ENCODE results near the gene SLC1A1. TPM values are rescaled to one million over a fixed set of nuclear protein-coding genes. Genes with fewer than 3 reads are reported as not detected.

Gene SLC1A1
- total RNA-seq (2014; rRNA removed; shearing (Covaris generic)) (not detected in 2 replicates), total RNA-seq (2022) (not detected in 2 replicates), Bru-seq, nascent RNA (not detected), BruChase-seq, experiment 1, labeled RNA remaining after a 6-hour chase (percentile 3 among the genes with signal in this experiment), BruChase-seq, experiment 2, labeled RNA remaining after a 2-hour chase (percentile 2 among the genes with signal in this experiment)
- long read RNA-seq, result 0 reads

DNA sequence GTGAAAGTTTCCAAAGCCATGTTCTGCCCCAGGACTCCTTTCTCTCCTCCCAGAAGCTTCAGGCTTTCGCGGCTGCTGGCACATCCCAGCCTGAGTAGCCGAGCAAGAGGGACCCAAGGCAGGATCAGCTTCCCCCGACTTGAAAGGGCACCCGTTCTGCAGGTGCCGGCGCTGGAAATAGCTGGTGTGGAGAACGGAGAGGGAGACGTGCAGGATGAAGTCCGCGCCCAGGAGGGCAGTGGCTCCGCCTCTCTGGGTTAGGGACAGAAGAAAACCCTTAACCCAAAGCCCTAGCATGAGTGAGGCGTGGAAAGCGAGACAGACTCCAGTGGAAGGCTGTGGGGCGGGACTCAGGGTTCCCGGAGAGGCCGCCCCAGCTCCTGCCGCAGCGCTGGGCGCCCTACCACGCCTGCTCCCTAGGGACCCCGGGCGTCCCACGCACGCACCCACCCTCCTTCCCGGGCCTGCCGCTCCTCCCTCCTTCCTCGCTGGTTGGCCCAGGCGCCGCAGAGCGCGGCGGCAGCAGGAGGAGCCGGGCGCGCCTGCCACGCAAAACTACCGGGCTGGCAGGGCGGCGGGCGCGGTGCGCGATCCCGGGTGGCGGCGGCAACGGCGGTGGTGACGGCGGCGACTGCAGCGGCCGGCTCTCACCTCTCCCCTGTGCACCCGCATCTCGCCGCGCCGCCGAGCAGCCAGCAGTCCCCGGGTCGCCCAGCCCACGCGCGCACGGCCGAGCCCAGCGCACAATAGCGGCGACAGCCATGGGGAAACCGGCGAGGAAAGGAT, at the start of gene SLC1A1:
TSS of gene SLC1A1 (plus strand) at position 550 of the 786 bp plus-strand sequence. CDS start at position 762, 212 bp downstream.
- Histone ChIP-seq H3K9me2 (ENCODE audit: insufficient read depth, low read length) (no peaks in the 10 kb centered on the region), H3K4me1 (ENCODE audit: insufficient read depth, low read length, poor library complexity, severe bottlenecking) (no peaks in the 10 kb centered on the region), H3K27ac (ENCODE audit: low read depth, low read length, poor library complexity, severe bottlenecking) (no peak within 1 kb of the TSS), H3K79me2 (ENCODE audit: insufficient read depth, low read depth, low read length) (no peaks in the 10 kb centered on the region), H3K4me2 (ENCODE audit: low read length) (no peak within 1 kb of the TSS), H4K20me1 (ENCODE audit: insufficient read depth, low read length) (no peaks in the 10 kb centered on the region), H2AFZ (ENCODE audit: low read length) (no peak within 1 kb of the TSS), H3K9me3 (ENCODE audit: low read length) (no peaks in the 10 kb centered on the region), H3K36me3 (ENCODE audit: insufficient read depth, low read length) (no peaks in the 10 kb centered on the region), H3K4me3 (ENCODE audit: low read depth, low read length, poor library complexity, severe bottlenecking) (no peak within 1 kb of the TSS)
- POLR2A ChIA-PET, result interaction anchor here (1.3 kb wide), 1 partner anchor 11 kb away, joined by 3 read pairs; no protein-coding TSS in a partner anchor
- no TSS peak for BruUV-seq (replicated peaks)
- intact Hi-C loops (cut with micrococcal nuclease; ENCODE audit: unreplicated experiment), result no loop called here
- TF ChIP-seq, protein P1, sequence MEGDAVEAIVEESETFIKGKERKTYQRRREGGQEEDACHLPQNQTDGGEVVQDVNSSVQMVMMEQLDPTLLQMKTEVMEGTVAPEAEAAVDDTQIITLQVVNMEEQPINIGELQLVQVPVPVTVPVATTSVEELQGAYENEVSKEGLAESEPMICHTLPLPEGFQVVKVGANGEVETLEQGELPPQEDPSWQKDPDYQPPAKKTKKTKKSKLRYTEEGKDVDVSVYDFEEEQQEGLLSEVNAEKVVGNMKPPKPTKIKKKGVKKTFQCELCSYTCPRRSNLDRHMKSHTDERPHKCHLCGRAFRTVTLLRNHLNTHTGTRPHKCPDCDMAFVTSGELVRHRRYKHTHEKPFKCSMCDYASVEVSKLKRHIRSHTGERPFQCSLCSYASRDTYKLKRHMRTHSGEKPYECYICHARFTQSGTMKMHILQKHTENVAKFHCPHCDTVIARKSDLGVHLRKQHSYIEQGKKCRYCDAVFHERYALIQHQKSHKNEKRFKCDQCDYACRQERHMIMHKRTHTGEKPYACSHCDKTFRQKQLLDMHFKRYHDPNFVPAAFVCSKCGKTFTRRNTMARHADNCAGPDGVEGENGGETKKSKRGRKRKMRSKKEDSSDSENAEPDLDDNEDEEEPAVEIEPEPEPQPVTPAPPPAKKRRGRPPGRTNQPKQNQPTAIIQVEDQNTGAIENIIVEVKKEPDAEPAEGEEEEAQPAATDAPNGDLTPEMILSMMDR (conservative IDR thresholded peaks at IDR 0.05; ENCODE audit: low read length), result no peak
- no peak for DNase-seq (ENCODE audit: low spot score)
- CTCF ChIA-PET (ENCODE audit: unreplicated experiment), result no interaction called here

DNA sequence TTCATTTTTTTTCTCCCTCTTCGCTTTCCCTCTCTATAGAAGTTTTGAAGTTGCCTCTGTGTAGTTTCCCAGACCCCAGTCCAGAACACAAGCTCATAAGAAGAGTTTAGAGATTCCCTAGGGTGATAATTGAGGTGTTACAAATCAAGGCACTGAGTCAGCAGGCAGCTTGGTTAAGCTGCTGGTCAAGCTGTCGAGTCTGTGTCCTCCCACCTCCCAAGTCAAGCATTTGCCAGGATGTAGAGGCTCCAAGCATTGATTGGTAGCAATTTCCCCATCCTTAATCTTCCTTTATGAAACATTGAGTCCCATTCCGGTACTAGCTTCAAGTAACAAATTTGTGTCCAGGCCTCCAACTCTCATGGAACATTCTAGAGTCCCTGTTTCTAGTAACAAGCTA, 47.5 kb upstream of the SLC1A1 start:
- no peaks in the 10 kb centered on the region for H3K79me2 ChIP-seq (ENCODE audit: insufficient read depth, low read depth, low read length)
- no peaks in the 10 kb centered on the region for H3K4me1 ChIP-seq (ENCODE audit: insufficient read depth, low read length, poor library complexity, severe bottlenecking)
- ChIA-PET CTCF (ENCODE audit: unreplicated experiment) (no interaction called here), POLR2A (interaction anchor here (0.7 kb wide), 1 partner anchor 18 kb away, joined by 3 read pairs; no protein-coding TSS in a partner anchor)
- H2AFZ ChIP-seq (ENCODE audit: low read length), result no peak overlapping the region
- no peaks in the 10 kb centered on the region for H3K36me3 ChIP-seq (ENCODE audit: insufficient read depth, low read length)
- no peak overlapping the region for H3K4me2 ChIP-seq (ENCODE audit: low read length)
- no peaks in the 10 kb centered on the region for H3K9me3 ChIP-seq (ENCODE audit: low read length)
- H3K4me3 ChIP-seq (ENCODE audit: low read depth, low read length, poor library complexity, severe bottlenecking), result no peak overlapping the region
- no peak for TF ChIP-seq EZH2phosphoT487 (IDR thresholded peaks at IDR 0.05; ENCODE audit: borderline replicate concordance, low read depth, low read length)
- TF ChIP-seq, protein P1 (conservative IDR thresholded peaks at IDR 0.05; ENCODE audit: low read length), result no peak
- no TSS peak for BruUV-seq (replicated peaks)
- H3K9me2 ChIP-seq (ENCODE audit: insufficient read depth, low read length), result no peaks in the 10 kb centered on the region
- no peak for DNase-seq (ENCODE audit: low spot score)
- intact Hi-C loops (cut with micrococcal nuclease; ENCODE audit: unreplicated experiment), result no loop called here
- no peaks in the 10 kb centered on the region for H4K20me1 ChIP-seq (ENCODE audit: insufficient read depth, low read length)
- no peak overlapping the region for H3K27ac ChIP-seq (ENCODE audit: low read depth, low read length, poor library complexity, severe bottlenecking)

DNA sequence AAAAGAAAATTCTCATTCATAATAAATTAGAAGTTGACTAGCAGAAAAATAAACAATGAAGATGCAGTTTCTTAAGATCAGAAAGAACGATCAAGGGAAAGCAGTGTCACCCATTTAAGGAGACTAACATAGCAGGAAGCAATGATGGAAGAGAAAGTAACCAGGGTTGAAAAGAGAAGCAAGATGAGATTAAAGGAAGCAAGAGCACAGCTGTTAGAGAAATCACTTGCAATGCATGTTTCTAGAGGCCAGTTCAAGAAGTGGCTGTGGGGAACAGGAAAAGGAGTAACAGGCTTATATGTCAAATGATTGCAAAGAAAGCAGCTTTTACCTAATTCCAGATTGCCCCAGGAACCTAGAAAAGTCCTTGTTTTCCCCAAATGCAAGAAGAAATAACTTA, 46.8 kb upstream of the SLC1A1 start:
- no TSS peak for BruUV-seq (replicated peaks)
- Histone ChIP-seq H2AFZ (ENCODE audit: low read length) (no peak overlapping the region), H4K20me1 (ENCODE audit: insufficient read depth, low read length) (no peaks in the 10 kb centered on the region), H3K4me2 (ENCODE audit: low read length) (no peak overlapping the region), H3K36me3 (ENCODE audit: insufficient read depth, low read length) (no peaks in the 10 kb centered on the region), H3K9me2 (ENCODE audit: insufficient read depth, low read length) (no peaks in the 10 kb centered on the region), H3K4me1 (ENCODE audit: insufficient read depth, low read length, poor library complexity, severe bottlenecking) (no peaks in the 10 kb centered on the region), H3K27ac (ENCODE audit: low read depth, low read length, poor library complexity, severe bottlenecking) (no peak overlapping the region), H3K79me2 (ENCODE audit: insufficient read depth, low read depth, low read length) (no peaks in the 10 kb centered on the region), H3K4me3 (ENCODE audit: low read depth, low read length, poor library complexity, severe bottlenecking) (no peak overlapping the region), H3K9me3 (ENCODE audit: low read length) (no peaks in the 10 kb centered on the region)
- DNase-seq (ENCODE audit: low spot score), result no peak
- intact Hi-C loops (cut with micrococcal nuclease; ENCODE audit: unreplicated experiment), result no loop called here
- POLR2A ChIA-PET, result interaction anchor here (0.7 kb wide), 1 partner anchor 18 kb away, joined by 3 read pairs; no protein-coding TSS in a partner anchor
- TF ChIP-seq EZH2phosphoT487 (IDR thresholded peaks at IDR 0.05; ENCODE audit: borderline replicate concordance, low read depth, low read length), result no peak
- TF ChIP-seq, protein P1 (conservative IDR thresholded peaks at IDR 0.05; ENCODE audit: low read length), result no peak
- CTCF ChIA-PET (ENCODE audit: unreplicated experiment), result no interaction called here
